ENCODE results near the gene PARVB.
"Not testable (repeated sequence)": the region's sequence is repeated elsewhere in the genome, so short reads cannot be mapped to it uniquely, and the experiment has no call there.

PARVB gene

GRCh38 chr22:44047891-44048301 is 23.8 kb downstream of the PARVB start:
- H3K4me3 ChIP-seq (ENCODE audit: low read depth, low read length) = no peak overlapping the region
- DNase-seq (ENCODE audit: low read depth, low spot score) = no peak
- in situ Hi-C loops (cut with HindIII; ENCODE audit: low sequenced_read_pairs) = no loop called here
- TF ChIP-seq CTCF (IDR thresholded peaks at IDR 0.05; ENCODE audit: low read depth, low read length) = no peak

GRCh38 chr22:44049486-44050231 is 25.6 kb downstream of the PARVB start:
- in situ Hi-C loops (cut with HindIII; ENCODE audit: low sequenced_read_pairs) = no loop called here
- DNase-seq (ENCODE audit: low read depth, low spot score) = no peak
- TF ChIP-seq CTCF (IDR thresholded peaks at IDR 0.05; ENCODE audit: low read depth, low read length) = no peak
- H3K4me3 ChIP-seq (ENCODE audit: low read depth, low read length) = no peak overlapping the region

GRCh38 chr22:44050766-44051355 is 26.8 kb downstream of the PARVB start:
- TF ChIP-seq CTCF (IDR thresholded peaks at IDR 0.05; ENCODE audit: low read depth, low read length) = no peak

GRCh38 chr22:44051358-44051757 is 27.3 kb downstream of the PARVB start:
- no peak overlapping the region for H3K4me3 ChIP-seq (ENCODE audit: low read depth, low read length)
- DNase-seq (ENCODE audit: low read depth, low spot score) = no peak
- no peak for TF ChIP-seq CTCF (IDR thresholded peaks at IDR 0.05; ENCODE audit: low read depth, low read length)
- in situ Hi-C loops (cut with HindIII; ENCODE audit: low sequenced_read_pairs) = no loop called here

More at GRCh38 chr22:44050766-44051355, 26.8 kb downstream of the PARVB start:
- H3K4me3 ChIP-seq (ENCODE audit: low read depth, low read length) = no peak overlapping the region
- in situ Hi-C loops (cut with HindIII; ENCODE audit: low sequenced_read_pairs) = no loop called here
- no peak for DNase-seq (ENCODE audit: low read depth, low spot score)

DNA sequence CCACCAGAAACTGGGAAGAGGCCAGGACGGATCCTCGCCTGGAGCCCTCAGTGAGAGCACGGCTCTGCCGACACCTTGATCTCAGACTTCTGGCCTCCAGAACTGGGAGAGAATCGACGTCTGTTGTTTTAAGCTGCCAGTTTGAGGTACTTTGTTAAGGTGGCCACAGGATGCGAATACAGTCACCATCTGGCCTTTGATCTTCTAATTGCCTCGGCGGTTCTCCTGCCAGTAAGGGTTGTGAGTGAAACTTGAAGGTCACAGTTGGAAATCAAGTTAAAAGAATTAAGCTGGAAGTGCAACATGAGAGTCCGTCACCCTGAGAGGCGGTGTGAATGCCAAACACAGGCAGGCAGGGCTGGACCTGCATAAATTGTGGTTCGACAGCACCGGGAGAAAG is 27.9 kb downstream of the PARVB start:
- no peak for TF ChIP-seq CTCF (IDR thresholded peaks at IDR 0.05; ENCODE audit: low read depth, low read length)
- in situ Hi-C loops (cut with HindIII; ENCODE audit: low sequenced_read_pairs) = no loop called here
- no peak overlapping the region for H3K4me3 ChIP-seq (ENCODE audit: low read depth, low read length)
- DNase-seq (ENCODE audit: low read depth, low spot score) = no peak

DNA sequence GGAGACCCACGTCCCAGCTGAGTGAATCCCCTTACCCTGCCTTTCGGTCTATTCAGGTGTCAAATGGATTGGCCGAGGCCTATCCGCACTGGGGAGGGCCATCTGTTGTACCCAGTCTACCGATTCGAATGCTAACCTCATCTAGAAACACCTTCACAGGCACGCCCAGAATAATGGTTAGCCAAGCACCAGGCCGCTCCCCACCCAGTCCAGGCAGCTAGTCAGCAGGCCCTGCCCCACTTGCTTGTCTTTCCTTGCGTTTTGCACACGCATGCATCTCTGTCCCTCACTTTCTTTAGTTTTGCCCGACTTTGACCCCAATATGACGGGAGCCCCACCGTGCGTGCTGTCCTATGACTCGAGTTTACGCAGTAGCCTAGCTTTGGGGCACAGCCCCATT is 31.7 kb downstream of the PARVB start:
- no peak for TF ChIP-seq CTCF (IDR thresholded peaks at IDR 0.05; ENCODE audit: low read depth, low read length)
- in situ Hi-C loops (cut with HindIII; ENCODE audit: low sequenced_read_pairs) = no loop called here

GRCh38 chr22:44056649-44057048 is 32.5 kb downstream of the PARVB start:
- H3K4me3 ChIP-seq (ENCODE audit: low read depth, low read length); in situ Hi-C loops (cut with HindIII; ENCODE audit: low sequenced_read_pairs); DNase-seq (ENCODE audit: low read depth, low spot score): not testable (repeated sequence)

More for the DNA sequence above, 31.7 kb downstream of the PARVB start:
- no peak for DNase-seq (ENCODE audit: low read depth, low spot score)
- H3K4me3 ChIP-seq (ENCODE audit: low read depth, low read length) = no peak overlapping the region

Measured in astrocyte of the spinal cord (primary cell).